Tibial nerve (tissue), 4 donors: Measurements from ENCODE around the gene MPST. TPM values are rescaled to one million over a fixed set of nuclear protein-coding genes. Genes with fewer than 3 reads are reported as not detected.

Source experiments
- DNase-seq, 2 donors: peaks; one replicate each; pipeline ENCODE4 v3.0.0-alpha.2; 2019; ENCODE audit warnings: low spot score in 2 of 2
- H3K27ac ChIP-seq, 4 donors: fragments of 200-600 bp; sonication (generic) in 3 of 4; one replicate each; pipeline ENCODE4 v1.5.1; 2017 to 2019; ENCODE audit warnings: mild to moderate bottlenecking in 1 of 4
- H3K27me3 ChIP-seq, 2 donors: fragments of 200-600 bp; sonication (generic) in 1 of 2; one replicate each; pipeline versions ENCODE4 v1.5.1 to v1.6.0; 2017 to 2019
- H3K36me3 ChIP-seq, 3 donors: fragments of 200-600 bp; sonication (generic); one replicate each; pipeline ENCODE4 v1.5.1; 2018 to 2019
- H3K4me1 ChIP-seq, 4 donors: fragments of 200-600 bp; sonication (generic) in 3 of 4; one replicate each; pipeline ENCODE4 v1.5.1; 2017 to 2019
- H3K4me3 ChIP-seq, 4 donors: fragments of 200-600 bp; sonication (generic) in 3 of 4; one replicate each; pipeline ENCODE4 v1.5.1; 2017 to 2019; ENCODE audit warnings: mild to moderate bottlenecking in 1 of 4, moderate library complexity in 1 of 4
- H3K9me3 ChIP-seq, 4 donors: fragments of 200-600 bp; sonication (generic) in 3 of 4; one replicate each; pipeline ENCODE4 v1.5.1; 2017 to 2019
- EP300 ChIP-seq, 2 donors: sonication (generic); formaldehyde crosslinking; IDR thresholded peaks; one replicate each; pipeline ENCODE4 v1.6.1; 2017; ENCODE audit warnings: antibody characterized with exemption in 2 of 2, mild to moderate bottlenecking in 1 of 2
- POLR2A ChIP-seq, 2 donors: fragments of 450-650 bp; IDR thresholded peaks; one replicate each; pipeline ENCODE4 v1.6.1; 2017; ENCODE audit warnings: antibody characterized with exemption in 2 of 2, mild to moderate bottlenecking in 2 of 2, moderate library complexity in 2 of 2
- WGBS, 2 donors: methylation state at CpG; one replicate each; pipeline ENCODE4 v1.1.5; 2018; 5-methylcytosine and 5-hydroxymethylcytosine counted together
- total RNA-seq, 4 donors: library from RNA; depleted of rRNA; stranded (reverse); fragments of >200 nt; gene quantifications; one replicate each; pipeline ENCODE4 v1.1.0, GENCODE V29; 2016
- TF ChIP-seq, protein P1 (sequence below), 5 experiments: fragments of 200-600 bp in 3 of 5; fragments of 450-650 bp in 2 of 5; sonication (generic) in 3 of 5; IDR thresholded peaks; one replicate each; pipeline ENCODE4 v1.5.1; 2016 to 2019; ENCODE audit warnings: antibody characterized with exemption in 5 of 5, mild to moderate bottlenecking in 3 of 5, moderate library complexity in 2 of 5

MPST gene
- total RNA-seq, 4 donors from 2014 or later, result 193 to 258 (median 199) TPM

DNA sequence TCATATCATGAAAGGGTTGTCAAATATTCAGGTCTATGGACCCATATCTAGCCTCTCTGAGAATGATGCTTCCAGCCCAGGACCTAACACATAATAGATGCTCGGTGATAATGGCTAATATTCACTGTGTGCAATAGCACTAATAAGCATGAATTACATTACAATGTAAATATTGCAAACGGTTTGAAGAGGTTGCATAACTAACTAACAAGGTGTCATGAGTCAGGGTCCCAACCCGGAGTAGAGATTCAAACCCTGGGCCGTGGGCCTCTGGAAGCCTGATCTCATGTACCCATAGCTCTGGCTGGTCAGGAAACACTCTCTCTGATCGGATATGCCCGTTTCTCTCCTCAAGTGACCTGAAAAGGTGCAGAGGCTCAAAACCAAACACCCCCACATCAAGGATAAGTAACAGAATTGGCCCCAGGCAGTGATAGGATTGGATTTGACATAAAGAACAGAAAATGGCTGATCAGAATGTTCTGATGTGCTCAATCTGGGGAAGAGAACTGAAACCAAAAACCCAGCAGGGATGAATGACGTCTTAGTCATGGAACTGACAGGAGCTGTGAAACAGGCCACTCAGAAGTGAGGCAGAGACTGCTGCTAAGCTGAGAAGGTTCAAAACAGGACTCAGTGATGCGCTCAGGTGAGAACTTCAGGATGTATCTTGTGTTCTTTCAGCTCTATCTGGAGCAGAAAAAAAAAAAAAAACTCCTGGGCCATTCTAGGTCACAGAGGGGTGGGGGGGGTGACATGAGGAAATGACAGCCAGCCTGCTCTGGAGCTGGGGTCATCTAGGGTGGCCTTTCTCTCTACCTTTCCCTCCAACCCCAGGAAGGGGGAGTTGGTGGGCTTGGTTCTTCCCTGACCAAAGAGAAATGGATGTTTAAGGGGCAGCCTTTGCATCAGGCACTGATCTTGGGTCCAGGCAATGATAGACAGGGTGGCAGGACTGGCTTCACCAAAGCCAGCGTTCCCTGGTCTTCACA, 25.4 kb downstream of the MPST start:
- no peaks in the 10 kb centered on the region for H3K27me3 ChIP-seq
- TF ChIP-seq POLR2A (IDR thresholded peaks at IDR 0.05) (no peak), EP300 (IDR thresholded peaks at IDR 0.05) (no peak)
- TF ChIP-seq, protein P1, sequence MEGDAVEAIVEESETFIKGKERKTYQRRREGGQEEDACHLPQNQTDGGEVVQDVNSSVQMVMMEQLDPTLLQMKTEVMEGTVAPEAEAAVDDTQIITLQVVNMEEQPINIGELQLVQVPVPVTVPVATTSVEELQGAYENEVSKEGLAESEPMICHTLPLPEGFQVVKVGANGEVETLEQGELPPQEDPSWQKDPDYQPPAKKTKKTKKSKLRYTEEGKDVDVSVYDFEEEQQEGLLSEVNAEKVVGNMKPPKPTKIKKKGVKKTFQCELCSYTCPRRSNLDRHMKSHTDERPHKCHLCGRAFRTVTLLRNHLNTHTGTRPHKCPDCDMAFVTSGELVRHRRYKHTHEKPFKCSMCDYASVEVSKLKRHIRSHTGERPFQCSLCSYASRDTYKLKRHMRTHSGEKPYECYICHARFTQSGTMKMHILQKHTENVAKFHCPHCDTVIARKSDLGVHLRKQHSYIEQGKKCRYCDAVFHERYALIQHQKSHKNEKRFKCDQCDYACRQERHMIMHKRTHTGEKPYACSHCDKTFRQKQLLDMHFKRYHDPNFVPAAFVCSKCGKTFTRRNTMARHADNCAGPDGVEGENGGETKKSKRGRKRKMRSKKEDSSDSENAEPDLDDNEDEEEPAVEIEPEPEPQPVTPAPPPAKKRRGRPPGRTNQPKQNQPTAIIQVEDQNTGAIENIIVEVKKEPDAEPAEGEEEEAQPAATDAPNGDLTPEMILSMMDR (IDR thresholded peaks at IDR 0.05), result no peak
- peaks cover 0 to 5% (median 0%) of the 10 kb centered on the region in 4 donors for H3K4me1 ChIP-seq
- DNase-seq, result no peak
- no peaks in the 10 kb centered on the region for H3K36me3 ChIP-seq
- no peaks in the 10 kb centered on the region for H3K9me3 ChIP-seq
- no peak overlapping the region for H3K4me3 ChIP-seq
- 75 to 82% methylated on average over 9 of the region's 9 CpGs for WGBS, 2 donors
- no peak overlapping the region for H3K27ac ChIP-seq

DNA sequence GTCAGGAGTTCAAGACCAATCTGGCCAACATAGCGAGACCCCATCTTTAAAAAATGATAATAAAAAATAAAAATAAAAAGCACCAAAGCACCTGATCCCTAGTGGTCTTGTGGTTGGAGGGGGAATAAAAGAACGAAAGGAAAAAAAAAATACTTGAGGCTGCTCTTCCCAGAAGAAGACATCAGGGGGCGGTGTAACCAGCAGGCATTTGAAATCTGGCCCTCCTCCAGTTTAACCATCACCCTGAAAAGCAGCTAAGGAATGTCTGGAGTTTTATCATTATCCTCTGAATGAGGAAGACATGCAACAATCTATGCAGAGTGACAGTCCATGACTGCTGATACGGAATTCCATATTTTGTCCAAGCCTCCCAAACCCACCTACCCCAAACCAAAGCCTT, 26.4 kb downstream of the MPST start:
- H3K4me1 ChIP-seq, result peaks cover 0 to 7% (median 0%) of the 10 kb centered on the region in 4 donors
- WGBS, 2 donors, result 40 to 44% methylated on average over 4 of the region's 4 CpGs
- no peaks in the 10 kb centered on the region for H3K27me3 ChIP-seq
- no peaks in the 10 kb centered on the region for H3K9me3 ChIP-seq
- DNase-seq, result no peak
- H3K36me3 ChIP-seq, result no peaks in the 10 kb centered on the region
- no peak overlapping the region for H3K4me3 ChIP-seq
- H3K27ac ChIP-seq, result no peak overlapping the region
- no peak for TF ChIP-seq POLR2A (IDR thresholded peaks at IDR 0.05)
- no peak for TF ChIP-seq EP300 (IDR thresholded peaks at IDR 0.05)
- TF ChIP-seq, protein P1 (IDR thresholded peaks at IDR 0.05), result peak in 2 of 5 experiments; percentile 21 to 31

DNA sequence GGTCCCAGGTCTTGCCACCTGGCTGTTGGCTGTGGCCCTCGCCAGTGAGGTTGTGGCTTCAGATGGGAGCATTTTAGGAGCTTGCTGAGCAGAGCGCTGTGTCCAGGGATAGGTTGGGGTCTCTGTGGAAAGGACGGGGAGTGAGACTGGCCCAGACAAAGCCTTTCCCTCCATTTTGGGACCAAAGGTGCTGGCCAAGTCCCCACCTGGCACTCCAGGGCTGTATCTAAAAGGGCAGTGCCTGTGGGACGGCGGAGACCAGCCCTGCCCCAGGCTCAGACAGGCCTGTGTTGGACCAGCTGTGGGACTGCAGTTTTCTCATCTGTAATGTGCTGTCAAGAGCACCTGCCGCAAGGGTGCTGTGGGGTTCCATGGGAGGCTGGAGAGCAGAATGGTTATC, 27.0 kb downstream of the MPST start:
- no peak for DNase-seq
- Histone ChIP-seq H3K4me3 (no peak overlapping the region), H3K36me3 (no peaks in the 10 kb centered on the region), H3K4me1 (peaks cover 0 to 12% (median 0%) of the 10 kb centered on the region in 4 donors), H3K9me3 (no peaks in the 10 kb centered on the region), H3K27ac (no peak overlapping the region), H3K27me3 (no peaks in the 10 kb centered on the region)
- TF ChIP-seq EP300 (IDR thresholded peaks at IDR 0.05), result no peak
- TF ChIP-seq POLR2A (IDR thresholded peaks at IDR 0.05), result no peak
- TF ChIP-seq, protein P1 (IDR thresholded peaks at IDR 0.05), result no peak
- WGBS, 2 donors, result 93 to 94% methylated on average over 6 of the region's 6 CpGs

DNA sequence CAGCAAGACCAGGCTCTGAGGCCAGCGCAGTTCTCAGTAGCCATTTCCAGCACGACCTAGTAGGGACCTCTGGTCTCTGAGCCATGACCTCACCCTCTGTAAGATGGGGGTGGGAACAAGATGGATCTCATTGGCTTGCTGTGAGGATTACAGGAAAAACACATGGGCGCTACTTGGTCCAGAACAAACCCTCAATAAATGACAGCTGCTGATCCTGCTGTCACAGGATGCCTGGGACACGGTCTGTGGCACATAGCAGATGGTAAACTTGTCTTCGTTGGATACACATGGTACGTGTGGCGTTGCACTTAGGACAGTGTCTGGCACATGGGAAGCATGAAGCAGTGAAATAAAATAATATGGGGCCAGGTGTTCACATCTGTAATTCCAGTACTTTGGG, 27.5 kb downstream of the MPST start:
- TF ChIP-seq POLR2A (IDR thresholded peaks at IDR 0.05) (no peak), EP300 (IDR thresholded peaks at IDR 0.05) (no peak)
- TF ChIP-seq, protein P1 (IDR thresholded peaks at IDR 0.05), result no peak
- no peaks in the 10 kb centered on the region for H3K9me3 ChIP-seq
- DNase-seq, result no peak
- H3K27me3 ChIP-seq, result no peaks in the 10 kb centered on the region
- H3K4me1 ChIP-seq, result peaks cover 0 to 15% (median 1%) of the 10 kb centered on the region in 4 donors
- no peaks in the 10 kb centered on the region for H3K36me3 ChIP-seq
- no peak overlapping the region for H3K27ac ChIP-seq
- 82 to 83% methylated on average over 7 of the region's 7 CpGs for WGBS, 2 donors
- no peak overlapping the region for H3K4me3 ChIP-seq

DNA sequence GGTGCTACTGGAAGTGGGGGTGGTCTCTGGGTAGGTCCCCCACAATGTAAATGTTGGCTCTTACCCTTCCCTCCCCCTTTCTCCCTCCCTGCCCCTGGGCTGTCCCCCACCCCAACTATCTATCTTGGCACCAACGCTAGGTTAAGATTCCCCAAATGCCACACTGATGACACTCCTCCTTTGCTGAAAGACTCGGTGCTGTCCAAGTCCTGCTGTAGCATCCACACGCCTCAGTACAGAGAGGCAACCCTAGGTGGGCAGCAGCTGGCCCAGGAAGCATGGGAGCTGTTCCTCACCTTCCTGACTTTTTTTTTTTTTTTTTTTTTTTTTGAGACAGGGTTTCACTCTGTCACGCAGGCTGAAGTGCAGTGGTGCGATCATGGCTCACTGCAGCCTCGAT, 28.6 kb downstream of the MPST start:
- H3K27me3 ChIP-seq, result no peaks in the 10 kb centered on the region
- no peaks in the 10 kb centered on the region for H3K9me3 ChIP-seq
- peaks cover 0 to 27% (median 9%) of the 10 kb centered on the region in 4 donors for H3K4me1 ChIP-seq
- H3K27ac ChIP-seq, result no peak overlapping the region
- WGBS, 2 donors, result 83 to 88% methylated on average over 6 of the region's 6 CpGs
- H3K4me3 ChIP-seq, result no peak overlapping the region
- TF ChIP-seq, protein P1 (IDR thresholded peaks at IDR 0.05), result no peak
- TF ChIP-seq POLR2A (IDR thresholded peaks at IDR 0.05) (no peak), EP300 (IDR thresholded peaks at IDR 0.05) (no peak)
- DNase-seq, result no peak
- H3K36me3 ChIP-seq, result peaks cover 0 to 3% (median 0%) of the 10 kb centered on the region in 3 donors
